ENCODE results near the gene RABGAP1L.

- no peak for TF ChIP-seq CTCF (IDR thresholded peaks at IDR 0.05)
- no peak for TF ChIP-seq POLR2A (IDR thresholded peaks at IDR 0.05)
These were observed 786.7 kb downstream of the RABGAP1L start for GRCh38 chr1:174946031-174946430.

All from lower leg skin (tissue), 3 donors.